CD1c-positive myeloid dendritic cell (primary cell): ENCODE results near the gene ZNF365.
A peak's percentile ranks its signal among the peaks of the same experiment; 100 is the strongest.
"Not testable (repeated sequence)": the region's sequence is repeated elsewhere in the genome, so short reads cannot be mapped to it uniquely, and the experiment has no call there.

Experiments
- DNase-seq: peaks from one replicate; pipeline ENCODE4 v3.0.0-alpha.2; 2016; ENCODE audit errors: extremely low spot score

Gene ZNF365

GRCh38 chr10:62377966-62378365, 3.8 kb downstream of the ZNF365 start:
- no peak for DNase-seq

GRCh38 chr10:62378877-62379276, 4.7 kb downstream of the ZNF365 start:
- DNase-seq: not testable (repeated sequence)

- DNase-seq: no peak
Observed at GRCh38 chr10:62379394-62379793, 5.2 kb downstream of the ZNF365 start.

- DNase-seq: no peak
Observed at GRCh38 chr10:62380016-62380415, 5.8 kb downstream of the ZNF365 start.

GRCh38 chr10:62381385-62382102, 7.4 kb downstream of the ZNF365 start:
- DNase-seq: no peak

GRCh38 chr10:62382831-62383230, 8.7 kb downstream of the ZNF365 start:
- no peak for DNase-seq

- peak; percentile 19 for DNase-seq
Observed at GRCh38 chr10:62384057-62384446, 9.9 kb downstream of the ZNF365 start.

GRCh38 chr10:62384447-62385081, 10.4 kb downstream of the ZNF365 start:
- no peak for DNase-seq

GRCh38 chr10:62386356-62387320, 12.5 kb downstream of the ZNF365 start:
- no peak for DNase-seq

GRCh38 chr10:62388328-62388727, 14.2 kb downstream of the ZNF365 start:
- DNase-seq: no peak

GRCh38 chr10:62390497-62391176, 16.5 kb downstream of the ZNF365 start:
- no peak for DNase-seq

GRCh38 chr10:62393237-62393636, 19.1 kb downstream of the ZNF365 start:
- DNase-seq: no peak

- no peak for DNase-seq
Observed at GRCh38 chr10:62394556-62395018, 20.4 kb downstream of the ZNF365 start.

- no peak for DNase-seq
Observed at GRCh38 chr10:62395892-62396291, 21.7 kb downstream of the ZNF365 start.

- no peak for DNase-seq
Observed at GRCh38 chr10:62396864-62397263, 22.7 kb downstream of the ZNF365 start.

GRCh38 chr10:62399211-62399610, 25.0 kb downstream of the ZNF365 start:
- no peak for DNase-seq

- no peak for DNase-seq
Observed at GRCh38 chr10:62402508-62402907, 28.3 kb downstream of the ZNF365 start.

- not testable (repeated sequence) for DNase-seq
Observed at GRCh38 chr10:62410528-62410927, 36.4 kb downstream of the ZNF365 start.

- DNase-seq: not testable (repeated sequence)
Observed at GRCh38 chr10:62410934-62411333, 36.8 kb downstream of the ZNF365 start.

- DNase-seq: no peak
Observed at GRCh38 chr10:62413048-62413447, 38.9 kb downstream of the ZNF365 start.

GRCh38 chr10:62413652-62414051, 39.5 kb downstream of the ZNF365 start:
- no peak for DNase-seq

GRCh38 chr10:62414359-62414758, 40.2 kb downstream of the ZNF365 start:
- DNase-seq: no peak
